OCI-LY3 (cell line): ENCODE data around the gene FCHSD2.

Source experiments
- H2AFZ ChIP-seq: fragments of 200-600, 300-600 bp; shearing (Covaris generic); 2 replicates; pipeline ENCODE4 v1.6.0; 2014; ENCODE audit warnings: antibody characterized with exemption, low read depth, low read length
- H3K27ac ChIP-seq: fragments of 200-600, 300-600 bp; sonication (generic); 2 replicates; pipeline ENCODE4 v1.5.1; 2014; ENCODE audit warnings: mild to moderate bottlenecking, low read length, moderate library complexity, mixed read lengths
- H3K27me3 ChIP-seq: fragments of 200-600, 300-600 bp; sonication (generic); 2 replicates; pipeline ENCODE4 v1.6.1; 2014; ENCODE audit warnings: low read depth, low read length, mixed read lengths
- H3K36me3 ChIP-seq: fragments of 200-600, 300-600 bp; sonication (generic); replicated peaks from 2 replicates; pipeline ENCODE3; 2014; ENCODE audit warnings: low read depth, low read length, mixed read lengths
- H3K4me1 ChIP-seq: fragments of 300-600, 200-600 bp; sonication (generic); 2 replicates; pipeline ENCODE4 v1.6.1; 2014; ENCODE audit warnings: low read length, mixed read lengths
- H3K4me2 ChIP-seq: fragments of 200-600, 300-600 bp; sonication (generic); 2 replicates; pipeline ENCODE4 v1.6.1; 2014; ENCODE audit warnings: low read length, mixed read lengths
- H3K4me3 ChIP-seq: fragments of 300-600, 200-600 bp; sonication (generic); 2 replicates; pipeline ENCODE4 v1.5.1; 2014; ENCODE audit warnings: antibody characterized with exemption, mild to moderate bottlenecking, low read length, moderate library complexity
- H3K79me2 ChIP-seq: fragments of 300-600, 200-600 bp; shearing (Covaris generic); 2 replicates; pipeline ENCODE4 v1.6.1; 2014; ENCODE audit warnings: mild to moderate bottlenecking, low read length, mixed read lengths
- H3K9ac ChIP-seq: fragments of 300-600, 200-600 bp; shearing (Covaris generic); 2 replicates; pipeline ENCODE4 v1.6.0; 2014; ENCODE audit warnings: mild to moderate bottlenecking, low read length, moderate library complexity
- H3K9me3 ChIP-seq: fragments of 200-600, 300-600 bp; shearing (Covaris generic); 2 replicates; pipeline ENCODE4 v1.6.1; 2014; ENCODE audit warnings: low read length, mixed read lengths; ENCODE audit not compliant: insufficient read depth
- H4K20me1 ChIP-seq: fragments of 200-600, 300-600 bp; sonication (generic); 2 replicates; pipeline ENCODE4 v1.6.1; 2016; ENCODE audit warnings: low read length, mixed read lengths; ENCODE audit not compliant: insufficient read depth
- EZH2phosphoT487 ChIP-seq: fragments of 200-600 bp; shearing (Covaris generic); IDR thresholded peaks from 2 replicates; pipeline ENCODE4 v1.6.1; 2018; ENCODE audit warnings: antibody characterized with exemption, mixed run types, low read depth
- TF ChIP-seq, protein P1 (sequence below): fragments of 200-600, 300-600 bp; sonication (generic); IDR thresholded peaks from 2 replicates; pipeline ENCODE4 v1.5.1; 2014; ENCODE audit warnings: antibody characterized with exemption, low read length, low read depth

The FCHSD2 gene

DNA sequence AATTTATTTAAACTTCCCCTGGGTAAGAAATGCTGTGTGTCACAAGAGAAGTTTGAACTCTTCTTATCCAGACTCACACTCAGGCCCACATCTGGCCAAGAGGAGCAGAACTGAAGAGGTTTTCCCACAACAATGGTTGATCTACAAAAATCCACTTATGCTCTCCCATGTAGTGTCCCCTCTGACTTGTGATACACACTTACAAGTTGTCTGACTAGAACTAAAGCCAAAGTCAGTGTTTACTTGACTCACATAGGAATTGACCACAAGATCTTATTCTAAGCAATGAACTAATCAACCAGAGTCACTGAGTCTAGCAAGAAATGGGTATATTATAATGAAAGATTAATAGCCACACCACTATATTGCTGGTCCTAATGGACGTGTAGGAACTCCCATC, 194.9 kb downstream of the FCHSD2 start:
- Histone ChIP-seq H3K27ac (no peak overlapping the region), H3K4me2 (no peak overlapping the region), H3K4me1 (peaks cover 13% of the 10 kb centered on the region), H2AFZ (no peak overlapping the region), H3K27me3 (no peaks in the 10 kb centered on the region), H3K4me3 (no peak overlapping the region), H3K9ac (no peak overlapping the region), H3K36me3 (peaks cover 37% of the 10 kb centered on the region), H3K79me2 (peaks cover 80% of the 10 kb centered on the region), H4K20me1 (peaks cover 46% of the 10 kb centered on the region), H3K9me3 (no peaks in the 10 kb centered on the region)
- TF ChIP-seq, protein P1, sequence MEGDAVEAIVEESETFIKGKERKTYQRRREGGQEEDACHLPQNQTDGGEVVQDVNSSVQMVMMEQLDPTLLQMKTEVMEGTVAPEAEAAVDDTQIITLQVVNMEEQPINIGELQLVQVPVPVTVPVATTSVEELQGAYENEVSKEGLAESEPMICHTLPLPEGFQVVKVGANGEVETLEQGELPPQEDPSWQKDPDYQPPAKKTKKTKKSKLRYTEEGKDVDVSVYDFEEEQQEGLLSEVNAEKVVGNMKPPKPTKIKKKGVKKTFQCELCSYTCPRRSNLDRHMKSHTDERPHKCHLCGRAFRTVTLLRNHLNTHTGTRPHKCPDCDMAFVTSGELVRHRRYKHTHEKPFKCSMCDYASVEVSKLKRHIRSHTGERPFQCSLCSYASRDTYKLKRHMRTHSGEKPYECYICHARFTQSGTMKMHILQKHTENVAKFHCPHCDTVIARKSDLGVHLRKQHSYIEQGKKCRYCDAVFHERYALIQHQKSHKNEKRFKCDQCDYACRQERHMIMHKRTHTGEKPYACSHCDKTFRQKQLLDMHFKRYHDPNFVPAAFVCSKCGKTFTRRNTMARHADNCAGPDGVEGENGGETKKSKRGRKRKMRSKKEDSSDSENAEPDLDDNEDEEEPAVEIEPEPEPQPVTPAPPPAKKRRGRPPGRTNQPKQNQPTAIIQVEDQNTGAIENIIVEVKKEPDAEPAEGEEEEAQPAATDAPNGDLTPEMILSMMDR = no peak
- TF ChIP-seq EZH2phosphoT487 = no peak

DNA sequence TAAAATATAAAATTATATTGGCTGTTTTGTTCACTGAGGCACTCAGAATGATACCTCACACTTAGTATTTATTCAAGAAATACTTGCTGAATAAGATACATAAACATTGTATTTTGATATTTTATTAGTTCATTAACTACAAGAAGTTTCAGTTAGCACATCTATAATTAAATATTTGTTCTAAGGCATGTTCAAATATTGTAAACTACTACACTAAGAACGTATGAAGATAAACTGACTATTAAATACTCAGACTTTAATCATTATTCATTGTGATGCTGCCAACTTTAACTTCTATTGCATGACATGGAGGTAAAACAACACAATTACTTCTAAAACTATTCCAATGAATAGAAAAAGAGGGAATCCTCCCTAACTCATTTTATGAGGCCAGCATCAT, 198.5 kb downstream of the FCHSD2 start:
- TF ChIP-seq EZH2phosphoT487 = no peak
- Histone ChIP-seq H3K27me3 (no peaks in the 10 kb centered on the region), H3K4me3 (no peak overlapping the region), H2AFZ (no peak overlapping the region), H3K36me3 (peaks cover 31% of the 10 kb centered on the region), H4K20me1 (peaks cover 41% of the 10 kb centered on the region), H3K27ac (no peak overlapping the region), H3K79me2 (peaks cover 70% of the 10 kb centered on the region), H3K9ac (no peak overlapping the region), H3K9me3 (no peaks in the 10 kb centered on the region), H3K4me1 (peaks cover 7% of the 10 kb centered on the region), H3K4me2 (no peak overlapping the region)

DNA sequence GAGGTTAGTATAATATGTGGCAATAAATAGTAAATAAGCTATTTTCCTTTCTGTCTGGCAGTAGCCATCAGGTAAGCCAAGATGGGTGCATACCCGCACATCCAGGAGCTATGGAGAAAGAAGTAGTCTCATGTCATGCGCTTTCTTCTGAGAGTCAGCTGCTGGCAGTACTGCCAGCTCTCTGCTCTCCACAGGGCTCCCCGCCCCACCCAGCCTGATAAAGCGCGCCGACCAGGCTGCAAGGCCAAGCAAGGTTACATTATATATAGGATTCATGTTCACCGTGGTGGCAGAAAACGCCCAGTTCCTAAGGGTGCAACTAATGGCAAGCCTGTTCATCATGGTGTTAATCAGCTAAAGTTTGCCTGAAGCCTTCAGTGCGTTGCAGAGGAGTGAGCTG, 201.7 kb downstream of the FCHSD2 start:
- Histone ChIP-seq H3K4me1 (peaks cover 7% of the 10 kb centered on the region), H3K9ac (no peak overlapping the region), H3K79me2 (peaks cover 65% of the 10 kb centered on the region), H3K4me3 (no peak overlapping the region), H4K20me1 (peaks cover 53% of the 10 kb centered on the region), H3K27ac (no peak overlapping the region), H3K9me3 (no peaks in the 10 kb centered on the region), H2AFZ (no peak overlapping the region), H3K27me3 (no peaks in the 10 kb centered on the region), H3K36me3 (peaks cover 43% of the 10 kb centered on the region), H3K4me2 (no peak overlapping the region)
- TF ChIP-seq, protein P1 = no peak
- TF ChIP-seq EZH2phosphoT487 = no peak

DNA sequence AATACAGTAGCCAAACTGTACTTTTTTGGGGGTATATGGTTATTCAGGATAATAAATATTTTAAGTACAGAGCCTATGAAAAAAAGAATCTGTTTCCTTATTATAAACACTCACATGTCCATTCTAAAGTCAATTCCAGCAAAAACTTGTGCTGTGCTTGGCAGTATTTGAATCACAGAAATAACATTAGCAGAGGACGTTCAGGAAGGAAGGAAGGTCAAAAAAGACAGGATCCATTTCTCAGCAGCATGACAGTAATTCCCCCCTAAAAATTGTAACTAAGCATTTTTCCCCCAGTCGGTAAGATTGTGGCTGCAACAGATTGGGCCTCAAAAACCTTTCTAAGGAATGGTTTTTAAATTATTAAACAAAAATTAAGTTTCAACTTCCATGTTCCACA, 203.1 kb downstream of the FCHSD2 start:
- TF ChIP-seq EZH2phosphoT487 = no peak
- TF ChIP-seq, protein P1 = no peak
- no peak overlapping the region for H3K4me3 ChIP-seq
- H2AFZ ChIP-seq = no peak overlapping the region
- H4K20me1 ChIP-seq = peaks cover 56% of the 10 kb centered on the region
- peaks cover 79% of the 10 kb centered on the region for H3K79me2 ChIP-seq
- H3K9me3 ChIP-seq = no peaks in the 10 kb centered on the region
- no peaks in the 10 kb centered on the region for H3K27me3 ChIP-seq
- no peak overlapping the region for H3K4me2 ChIP-seq
- peaks cover 7% of the 10 kb centered on the region for H3K4me1 ChIP-seq
- peaks cover 48% of the 10 kb centered on the region for H3K36me3 ChIP-seq
- no peak overlapping the region for H3K9ac ChIP-seq
- no peak overlapping the region for H3K27ac ChIP-seq

DNA sequence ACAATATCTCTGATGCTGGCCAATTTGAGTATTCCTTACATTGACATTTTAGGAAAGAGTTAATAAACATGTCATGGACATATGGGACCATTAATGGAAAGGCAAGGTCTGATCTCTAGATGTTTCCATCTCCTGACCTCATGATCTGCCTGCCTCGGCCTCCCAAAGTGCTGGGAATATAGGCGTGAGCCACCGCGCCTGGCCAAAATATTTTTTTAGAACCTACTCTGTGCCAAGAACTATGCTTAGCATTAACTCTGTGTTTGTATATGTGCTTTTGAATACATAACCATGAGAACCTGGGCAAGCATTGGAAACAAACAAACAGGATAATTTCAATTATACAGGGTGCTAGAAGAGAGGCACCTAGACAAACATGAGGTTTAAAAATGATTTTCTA, 204.7 kb downstream of the FCHSD2 start:
- Histone ChIP-seq H3K79me2 (peaks cover 77% of the 10 kb centered on the region), H3K4me3 (no peak overlapping the region), H3K27me3 (no peaks in the 10 kb centered on the region), H3K9ac (no peak overlapping the region), H2AFZ (no peak overlapping the region), H3K27ac (no peak overlapping the region), H3K4me1 (no peaks in the 10 kb centered on the region), H3K36me3 (peaks cover 48% of the 10 kb centered on the region), H3K4me2 (no peak overlapping the region), H4K20me1 (peaks cover 47% of the 10 kb centered on the region), H3K9me3 (no peaks in the 10 kb centered on the region)
- TF ChIP-seq, protein P1 = no peak
- no peak for TF ChIP-seq EZH2phosphoT487
